Ascending aorta (tissue), 2 donors: ENCODE results near the gene RCSD1. TPM values are rescaled to one million over a fixed set of nuclear protein-coding genes. Genes with fewer than 3 reads are reported as not detected.

Experiments used
- DNase-seq, 2 donors: peaks; one replicate each; pipeline ENCODE4 v3.0.0-alpha.2; 2019; ENCODE audit warnings: low spot score in 2 of 2
- H3K27ac ChIP-seq, 2 donors: fragments of 200-600 bp; sonication (generic); one replicate each; pipeline ENCODE4 v1.5.1; 2016 to 2017; ENCODE audit warnings: mild to moderate bottlenecking in 1 of 2
- H3K27me3 ChIP-seq: fragments of 200-600 bp; sonication (generic); one replicate; pipeline ENCODE4 v1.5.1; 2017
- H3K36me3 ChIP-seq, 2 donors: fragments of 200-600 bp; sonication (generic); one replicate each; pipeline ENCODE4 v1.5.1; 2016
- H3K4me1 ChIP-seq, 2 donors: fragments of 200-600 bp; sonication (generic); one replicate each; pipeline ENCODE4 v1.5.1; 2016 to 2017; ENCODE audit warnings: mild to moderate bottlenecking in 1 of 2
- H3K4me3 ChIP-seq, 2 donors: fragments of 200-600 bp; sonication (generic); one replicate each; pipeline ENCODE4 v1.5.1; 2016 to 2017; ENCODE audit warnings: mild to moderate bottlenecking in 1 of 2
- H3K9me3 ChIP-seq, 2 donors: fragments of 200-600 bp; sonication (generic); one replicate each; pipeline ENCODE4 v1.5.1; 2016
- intact Hi-C: fragments of 100-400 bp; cut with DNase I; formaldehyde crosslinking; loops from one replicate; pipeline ENCODE4 v1.15.1; 2023
- total RNA-seq: library from RNA; depleted of rRNA; stranded (reverse); fragments of >200 nt; gene quantifications from one replicate; pipeline ENCODE4 v1.1.0, GENCODE V29; 2016
- TF ChIP-seq, protein P1 (sequence below), 3 experiments: fragments of 200-600 bp in 2 of 3; fragments of 450-650 bp in 1 of 3; sonication (generic) in 2 of 3; IDR thresholded peaks; one replicate each; pipeline ENCODE4 v1.5.1; 2016 to 2019; ENCODE audit warnings: antibody characterized with exemption in 3 of 3, mild to moderate bottlenecking in 1 of 3, moderate library complexity in 1 of 3

Gene RCSD1
- total RNA-seq, 1 donor from 2014 or later: 36.8 TPM

DNA sequence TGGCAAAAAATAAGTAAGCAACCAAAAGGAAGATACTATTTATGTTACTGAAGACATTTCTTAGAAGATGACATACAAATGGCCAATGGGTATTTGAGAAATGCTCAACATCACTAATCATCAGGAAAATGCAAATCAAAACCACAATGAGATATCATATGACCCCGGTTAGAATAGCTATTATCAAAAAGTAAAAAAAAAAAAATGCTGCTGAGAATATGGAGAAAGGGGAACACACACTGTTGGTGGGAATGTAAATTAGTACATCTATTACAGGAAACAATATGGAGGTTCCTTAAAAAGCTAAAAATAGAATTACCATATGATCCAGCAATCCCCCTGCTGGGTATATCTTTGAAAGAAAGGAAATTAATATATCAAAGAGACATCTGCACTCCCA, 42.2 kb upstream of the RCSD1 start:
- Histone ChIP-seq H3K36me3 (no peaks in the 10 kb centered on the region), H3K4me1 (no peaks in the 10 kb centered on the region), H3K4me3 (no peak overlapping the region), H3K9me3 (no peaks in the 10 kb centered on the region), H3K27me3 (no peaks in the 10 kb centered on the region), H3K27ac (no peak overlapping the region)
- DNase-seq: no peak
- intact Hi-C loops: no loop called here
- TF ChIP-seq, protein P1, sequence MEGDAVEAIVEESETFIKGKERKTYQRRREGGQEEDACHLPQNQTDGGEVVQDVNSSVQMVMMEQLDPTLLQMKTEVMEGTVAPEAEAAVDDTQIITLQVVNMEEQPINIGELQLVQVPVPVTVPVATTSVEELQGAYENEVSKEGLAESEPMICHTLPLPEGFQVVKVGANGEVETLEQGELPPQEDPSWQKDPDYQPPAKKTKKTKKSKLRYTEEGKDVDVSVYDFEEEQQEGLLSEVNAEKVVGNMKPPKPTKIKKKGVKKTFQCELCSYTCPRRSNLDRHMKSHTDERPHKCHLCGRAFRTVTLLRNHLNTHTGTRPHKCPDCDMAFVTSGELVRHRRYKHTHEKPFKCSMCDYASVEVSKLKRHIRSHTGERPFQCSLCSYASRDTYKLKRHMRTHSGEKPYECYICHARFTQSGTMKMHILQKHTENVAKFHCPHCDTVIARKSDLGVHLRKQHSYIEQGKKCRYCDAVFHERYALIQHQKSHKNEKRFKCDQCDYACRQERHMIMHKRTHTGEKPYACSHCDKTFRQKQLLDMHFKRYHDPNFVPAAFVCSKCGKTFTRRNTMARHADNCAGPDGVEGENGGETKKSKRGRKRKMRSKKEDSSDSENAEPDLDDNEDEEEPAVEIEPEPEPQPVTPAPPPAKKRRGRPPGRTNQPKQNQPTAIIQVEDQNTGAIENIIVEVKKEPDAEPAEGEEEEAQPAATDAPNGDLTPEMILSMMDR (IDR thresholded peaks at IDR 0.05): no peak

DNA sequence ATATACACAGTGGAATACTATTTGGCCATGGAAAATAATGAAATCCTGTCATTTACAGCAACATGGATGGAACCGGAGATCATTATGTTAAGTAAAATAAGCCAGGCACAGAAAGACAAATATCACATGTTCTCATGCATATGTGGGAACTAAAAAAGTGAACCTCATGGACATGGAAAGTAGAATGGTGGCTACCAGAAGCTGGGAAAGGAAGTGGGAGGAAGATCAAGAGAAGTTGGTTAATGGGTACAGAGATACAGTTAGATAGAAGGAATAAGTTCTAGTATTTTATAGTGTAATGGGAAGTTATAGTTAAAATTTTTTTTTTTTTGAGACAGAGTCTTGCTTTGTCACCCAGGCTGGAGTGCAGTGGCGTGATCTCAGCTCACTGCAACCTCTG, 41.7 kb upstream of the RCSD1 start:
- intact Hi-C loops: no loop called here
- H3K27ac ChIP-seq: no peak overlapping the region
- H3K4me3 ChIP-seq: no peak overlapping the region
- no peaks in the 10 kb centered on the region for H3K36me3 ChIP-seq
- no peak for DNase-seq
- TF ChIP-seq, protein P1 (IDR thresholded peaks at IDR 0.05): no peak
- H3K27me3 ChIP-seq: no peaks in the 10 kb centered on the region
- no peaks in the 10 kb centered on the region for H3K4me1 ChIP-seq
- no peaks in the 10 kb centered on the region for H3K9me3 ChIP-seq

DNA sequence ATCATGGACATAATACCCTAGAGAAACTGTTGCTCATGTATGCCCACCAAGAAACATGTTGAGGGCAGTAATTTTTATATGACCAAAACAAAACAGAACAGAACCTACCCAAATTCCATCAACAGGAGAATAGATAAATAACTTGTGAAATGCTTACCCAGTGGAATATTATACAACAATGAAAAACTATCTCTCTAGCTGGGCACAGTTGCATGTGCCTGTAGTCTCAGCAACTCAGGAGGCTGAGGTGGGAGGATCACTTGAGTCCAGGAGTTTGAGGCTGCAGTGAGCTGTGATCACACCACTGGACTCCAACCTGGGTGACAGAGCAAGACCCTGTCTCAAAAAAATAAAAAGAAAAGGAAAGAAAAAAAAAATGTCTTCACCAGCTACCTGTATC, 37.6 kb upstream of the RCSD1 start:
- H3K27ac ChIP-seq: no peak overlapping the region

DNA sequence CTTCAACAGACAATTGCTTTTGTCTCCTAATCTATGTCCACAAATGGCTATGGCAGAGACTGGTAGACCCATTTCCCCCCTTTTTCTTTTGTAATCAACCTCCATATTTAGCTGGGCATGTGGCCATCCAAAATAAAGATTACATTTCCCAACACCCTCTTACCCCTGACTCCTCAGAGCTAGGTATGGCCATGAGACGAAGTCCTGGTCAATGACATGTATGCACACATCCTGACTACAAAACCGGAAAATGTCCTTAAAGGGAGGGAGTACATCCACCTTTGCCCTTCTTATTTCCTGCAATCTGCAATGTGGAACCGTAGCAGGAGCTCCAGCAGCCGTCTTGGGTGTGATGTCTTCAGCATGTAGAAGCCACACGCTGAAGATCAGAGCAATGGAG, 36.2 kb upstream of the RCSD1 start:
- Histone ChIP-seq H3K9me3 (no peaks in the 10 kb centered on the region), H3K4me3 (no peak overlapping the region), H3K27ac (no peak overlapping the region), H3K36me3 (no peaks in the 10 kb centered on the region), H3K27me3 (no peaks in the 10 kb centered on the region), H3K4me1 (no peaks in the 10 kb centered on the region)
- TF ChIP-seq, protein P1 (IDR thresholded peaks at IDR 0.05): no peak
- DNase-seq: no peak
- intact Hi-C loops: no loop called here

More for the DNA sequence above, 37.6 kb upstream of the RCSD1 start:
- H3K4me1 ChIP-seq: no peaks in the 10 kb centered on the region
- no peak for DNase-seq
- H3K27me3 ChIP-seq: no peaks in the 10 kb centered on the region
- no peak overlapping the region for H3K4me3 ChIP-seq
- H3K9me3 ChIP-seq: no peaks in the 10 kb centered on the region
- intact Hi-C loops: no loop called here
- H3K36me3 ChIP-seq: no peaks in the 10 kb centered on the region
- TF ChIP-seq, protein P1 (IDR thresholded peaks at IDR 0.05): no peak

DNA sequence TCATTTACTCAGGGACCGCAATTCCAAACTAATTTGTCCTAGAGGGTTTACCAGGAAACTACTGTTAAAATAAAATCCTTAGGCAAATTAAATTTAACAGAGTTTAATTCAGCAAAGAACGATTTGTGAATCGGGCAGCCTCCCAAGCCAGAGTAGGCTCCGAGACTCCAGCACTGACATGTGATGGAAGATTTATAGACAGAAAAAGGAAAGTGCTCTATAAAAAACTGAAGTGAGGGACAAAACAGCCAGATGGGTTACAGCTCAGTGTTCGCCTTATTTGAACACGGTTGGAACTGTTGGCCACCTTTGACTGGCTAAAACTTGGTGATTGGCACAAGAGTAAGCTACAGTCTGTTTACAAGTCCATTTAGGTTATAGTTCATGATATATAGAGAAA, 35.2 kb upstream of the RCSD1 start:
- intact Hi-C loops: no loop called here
- no peaks in the 10 kb centered on the region for H3K27me3 ChIP-seq

More for the DNA sequence above, 35.2 kb upstream of the RCSD1 start:
- H3K9me3 ChIP-seq: no peaks in the 10 kb centered on the region
- TF ChIP-seq, protein P1 (IDR thresholded peaks at IDR 0.05): no peak
- no peaks in the 10 kb centered on the region for H3K36me3 ChIP-seq
- DNase-seq: no peak
- no peak overlapping the region for H3K27ac ChIP-seq
- H3K4me3 ChIP-seq: no peak overlapping the region
- H3K4me1 ChIP-seq: no peaks in the 10 kb centered on the region
